ENCODE data around the gene ZDHHC11B. TPM values are rescaled to one million over a fixed set of nuclear protein-coding genes. Genes with fewer than 3 reads are reported as not detected.
"Not testable (repeated sequence)": the region's sequence is repeated elsewhere in the genome, so short reads cannot be mapped to it uniquely, and the experiment has no call there.

Gene ZDHHC11B
- total and polyA plus RNA-seq, 2 donors (not counting 1 experiment from before 2014, with no cell fraction given): under 0.01 TPM; not detected in 1

GRCh38 chr5:815449-815848 lies 30.9 kb upstream of the ZDHHC11B start:
- Histone ChIP-seq H3K27me3 (ENCODE audit: control insufficient read depth, insufficient read depth, low read length) (no peaks in the 10 kb centered on the region), H3K79me2 (ENCODE audit: control insufficient read depth, insufficient read depth, low read length) (no peaks in the 10 kb centered on the region), H3K4me2 (ENCODE audit: extremely low read depth, insufficient read depth, low read length) (no peak overlapping the region), H3K9ac (ENCODE audit: insufficient read depth, low read length) (no peak overlapping the region), H3K4me3 (replicated peaks in 1 of 4; ENCODE audit: control extremely low read depth in 1 of 4, insufficient read depth in 1 of 4, low read depth in 3 of 4, low read length in 4 of 4) (no peak overlapping the region), H4K20me1 (ENCODE audit: control insufficient read depth, extremely low read depth, insufficient read depth, low read length) (no peaks in the 10 kb centered on the region), H3K36me3 (ENCODE audit: control insufficient read depth, insufficient read depth, low read length) (no peaks in the 10 kb centered on the region), H3K4me1 (ENCODE audit: control insufficient read depth, extremely low read depth, insufficient read depth, low read length) (no peaks in the 10 kb centered on the region), H2AFZ (ENCODE audit: low read length) (no peak overlapping the region), H3K27ac (ENCODE audit: insufficient read depth, low read length) (no peak overlapping the region), H3K9me3 (ENCODE audit: control insufficient read depth, insufficient read depth, low read depth, low read length) (no peaks in the 10 kb centered on the region)
- DNase-seq (ENCODE audit: low read depth in 2 of 2): no peak
- TF ChIP-seq CTCF (conservative IDR thresholded peaks at IDR 0.05 in 1 of 2, IDR thresholded peaks at IDR 0.05 in 1 of 2; ENCODE audit: low read depth in 1 of 2, low read length in 2 of 2): no peak
- TF ChIP-seq EZH2 (IDR thresholded peaks at IDR 0.05; ENCODE audit: low read length, missing control alignments): no peak

- H3K9ac ChIP-seq (ENCODE audit: insufficient read depth, low read length); H3K36me3 ChIP-seq (ENCODE audit: control insufficient read depth, insufficient read depth, low read length); H2AFZ ChIP-seq (ENCODE audit: low read length); DNase-seq (ENCODE audit: low read depth in 2 of 2); H3K79me2 ChIP-seq (ENCODE audit: control insufficient read depth, insufficient read depth, low read length); H4K20me1 ChIP-seq (ENCODE audit: control insufficient read depth, extremely low read depth, insufficient read depth, low read length); H3K27me3 ChIP-seq (ENCODE audit: control insufficient read depth, insufficient read depth, low read length); H3K27ac ChIP-seq (ENCODE audit: insufficient read depth, low read length); H3K4me3 ChIP-seq (replicated peaks in 1 of 4; ENCODE audit: control extremely low read depth in 1 of 4, insufficient read depth in 1 of 4, low read depth in 3 of 4, low read length in 4 of 4); H3K9me3 ChIP-seq (ENCODE audit: control insufficient read depth, insufficient read depth, low read depth, low read length); H3K4me2 ChIP-seq (ENCODE audit: extremely low read depth, insufficient read depth, low read length); H3K4me1 ChIP-seq (ENCODE audit: control insufficient read depth, extremely low read depth, insufficient read depth, low read length): not testable (repeated sequence)
These were observed 29.0 kb upstream of the ZDHHC11B start for GRCh38 chr5:813575-813974.

- H3K36me3 ChIP-seq (ENCODE audit: control insufficient read depth, insufficient read depth, low read length); DNase-seq (ENCODE audit: low read depth in 2 of 2); H3K4me3 ChIP-seq (replicated peaks in 1 of 4; ENCODE audit: control extremely low read depth in 1 of 4, insufficient read depth in 1 of 4, low read depth in 3 of 4, low read length in 4 of 4); H3K9ac ChIP-seq (ENCODE audit: insufficient read depth, low read length); H2AFZ ChIP-seq (ENCODE audit: low read length); H3K27me3 ChIP-seq (ENCODE audit: control insufficient read depth, insufficient read depth, low read length); H4K20me1 ChIP-seq (ENCODE audit: control insufficient read depth, extremely low read depth, insufficient read depth, low read length); H3K4me1 ChIP-seq (ENCODE audit: control insufficient read depth, extremely low read depth, insufficient read depth, low read length); H3K4me2 ChIP-seq (ENCODE audit: extremely low read depth, insufficient read depth, low read length); H3K79me2 ChIP-seq (ENCODE audit: control insufficient read depth, insufficient read depth, low read length); H3K9me3 ChIP-seq (ENCODE audit: control insufficient read depth, insufficient read depth, low read depth, low read length); H3K27ac ChIP-seq (ENCODE audit: insufficient read depth, low read length): not testable (repeated sequence)
These were observed 26.9 kb upstream of the ZDHHC11B start for GRCh38 chr5:811384-811783.

- H3K9me3 ChIP-seq (ENCODE audit: control insufficient read depth, insufficient read depth, low read depth, low read length); H3K9ac ChIP-seq (ENCODE audit: insufficient read depth, low read length); H3K27ac ChIP-seq (ENCODE audit: insufficient read depth, low read length); DNase-seq (ENCODE audit: low read depth in 2 of 2); H3K4me3 ChIP-seq (replicated peaks in 1 of 4; ENCODE audit: control extremely low read depth in 1 of 4, insufficient read depth in 1 of 4, low read depth in 3 of 4, low read length in 4 of 4); H3K4me2 ChIP-seq (ENCODE audit: extremely low read depth, insufficient read depth, low read length); H2AFZ ChIP-seq (ENCODE audit: low read length); H3K79me2 ChIP-seq (ENCODE audit: control insufficient read depth, insufficient read depth, low read length); H4K20me1 ChIP-seq (ENCODE audit: control insufficient read depth, extremely low read depth, insufficient read depth, low read length); H3K27me3 ChIP-seq (ENCODE audit: control insufficient read depth, insufficient read depth, low read length); H3K4me1 ChIP-seq (ENCODE audit: control insufficient read depth, extremely low read depth, insufficient read depth, low read length); H3K36me3 ChIP-seq (ENCODE audit: control insufficient read depth, insufficient read depth, low read length): not testable (repeated sequence)
These were observed 23.4 kb upstream of the ZDHHC11B start for GRCh38 chr5:807719-808514.
